HG03558 (cell line): ENCODE measurements around the gene KDM5A.
"Not testable (repeated sequence)": the region's sequence is repeated elsewhere in the genome, so short reads cannot be mapped to it uniquely, and the experiment has no call there.

ENCODE experiments used
- ATAC-seq: cut with Tn5 transposase; IDR thresholded peaks from one replicate; pipeline ENCODE4 v1.9.1; 2021; ENCODE audit warnings: moderate number of reproducible peaks; ENCODE audit not compliant: unreplicated experiment; ENCODE audit errors: extremely low read depth

KDM5A gene

GRCh38 chr12:252636-253035 lies 136.5 kb downstream of the KDM5A start:
- ATAC-seq = no peak

- ATAC-seq = no peak
These were observed 141.8 kb downstream of the KDM5A start for GRCh38 chr12:247271-247670.

- no peak for ATAC-seq
These were observed 145.7 kb downstream of the KDM5A start for GRCh38 chr12:243381-243780.

- ATAC-seq = no peak
These were observed 146.6 kb downstream of the KDM5A start for GRCh38 chr12:242496-242895.

GRCh38 chr12:241266-241665 lies 147.9 kb downstream of the KDM5A start:
- ATAC-seq = no peak

GRCh38 chr12:240566-240965 lies 148.6 kb downstream of the KDM5A start:
- no peak for ATAC-seq

GRCh38 chr12:238736-239398 lies 150.3 kb downstream of the KDM5A start:
- no peak for ATAC-seq

- ATAC-seq = no peak
These were observed 151.0 kb downstream of the KDM5A start for GRCh38 chr12:238116-238515.

- ATAC-seq = no peak
These were observed 151.9 kb downstream of the KDM5A start for GRCh38 chr12:237026-237815.

- no peak for ATAC-seq
These were observed 152.7 kb downstream of the KDM5A start for GRCh38 chr12:236445-236844.

GRCh38 chr12:235967-236366 lies 153.2 kb downstream of the KDM5A start:
- not testable (repeated sequence) for ATAC-seq

- ATAC-seq = no peak
These were observed 154.2 kb downstream of the KDM5A start for GRCh38 chr12:234891-235415.

GRCh38 chr12:234019-234418 lies 155.1 kb downstream of the KDM5A start:
- no peak for ATAC-seq

- ATAC-seq = no peak
These were observed 155.5 kb downstream of the KDM5A start for GRCh38 chr12:233615-233968.

- ATAC-seq = no peak
These were observed 156.1 kb downstream of the KDM5A start for GRCh38 chr12:232731-233614.

- ATAC-seq = no peak
These were observed 158.0 kb downstream of the KDM5A start for GRCh38 chr12:230925-231671.
